Right lobe of liver (tissue), 6 donors: ENCODE data around the gene NUDT22. TPM values are rescaled to one million over a fixed set of nuclear protein-coding genes. Genes with fewer than 3 reads are reported as not detected.

ENCODE experiments used
- ATAC-seq, 4 donors: fragments of 200-7000 bp; cut with Tn5 transposase; one replicate each; pipeline ENCODE4 v1.9.1; 2020; ENCODE audit warnings: mild to moderate bottlenecking in 4 of 4, moderate library complexity in 4 of 4
- DNase-seq, 3 donors: peaks; one replicate each; pipeline ENCODE4 v3.0.0-alpha.2; 2020
- H3K27ac ChIP-seq, 3 donors: fragments of 200-600 bp; one replicate each; pipeline ENCODE4 v1.8.0; 2022
- H3K27me3 ChIP-seq, 2 donors: fragments of 200-600 bp; one replicate each; pipeline ENCODE4 v1.8.0; 2022
- H3K36me3 ChIP-seq, 4 donors: fragments of 200-600 bp; sonication (generic) in 1 of 4; one replicate each; pipeline versions ENCODE4 v1.5.1 to v1.8.0; 2017 to 2022; ENCODE audit warnings: control low read depth in 1 of 4
- H3K4me1 ChIP-seq, 4 donors: fragments of 200-600 bp; sonication (generic) in 1 of 4; one replicate each; pipeline versions ENCODE4 v1.5.1 to v1.8.0; 2017 to 2022; ENCODE audit warnings: control low read depth in 1 of 4
- H3K4me3 ChIP-seq, 3 donors: fragments of 200-600 bp; one replicate each; pipeline ENCODE4 v1.8.0; 2022
- H3K9me3 ChIP-seq, 4 donors: fragments of 200-600 bp; sonication (generic) in 1 of 4; one replicate each; pipeline versions ENCODE4 v1.5.1 to v1.8.0; 2017 to 2022; ENCODE audit warnings: control low read depth in 1 of 4
- POLR2A ChIP-seq: fragments of 450-650 bp; IDR thresholded peaks from one replicate; pipeline ENCODE4 v1.6.1; 2017; ENCODE audit warnings: antibody characterized with exemption, mild to moderate bottlenecking
- WGBS: methylation state at CpG from one replicate; pipeline ENCODE4 v1.1.6; 2018; ENCODE audit warnings: low coverage, low lambda C conversion rate; ENCODE audit not compliant: insufficient coverage; ENCODE audit errors: missing lambda C conversion rate; 5-methylcytosine and 5-hydroxymethylcytosine counted together
- intact Hi-C, 2 donors: fragments of 100-400 bp; cut with DNase I; formaldehyde crosslinking; loops; one replicate each; pipeline versions ENCODE4 v1.11.2 to v1.14.1; 2022
- total RNA-seq, 6 experiments: library from RNA; depleted of rRNA in 2 of 6; stranded (reverse); fragments of >200 nt in 2 of 6; fragmentation: NEBNext Ultra II Directional in 3 of 6; extraction: Animal tissue kit (Norgen Biotek cat#: 25700) in 3 of 6; gene quantifications; one replicate each; pipeline versions ENCODE4 v1.1.0 to v1.2.4, GENCODE V29; 2016 to 2023
- TF ChIP-seq, protein P1 (sequence below), 4 donors: fragments of 200-600 bp in 3 of 4; fragments of 450-650 bp in 1 of 4; IDR thresholded peaks; one replicate each; pipeline versions ENCODE4 v1.5.1 to v1.8.0; 2016 to 2022; ENCODE audit warnings: antibody characterized with exemption in 4 of 4, mild to moderate bottlenecking in 2 of 4
- donor health status: DM: no; HTN: yes; CAD: no.
- donor health status: DM: no; HTN: no; CAD: no.
- donor health status: DM: no; HTN: no; CAD: no.
- donor health status: DM: no; HTN: yes; CAD: no.
- donor health status: DM: no; HTN: yes; CAD: no.

The NUDT22 gene
- total RNA-seq, 6 experiments from 2014 or later: 23.2 to 46.7 (median 32.1) TPM

- DNase-seq (no peak), ATAC-seq (no peak)
- no peaks in the 10 kb centered on the region for H3K9me3 ChIP-seq
- WGBS: 89% methylated on average over 7 of the region's 8 CpGs
- TF ChIP-seq, protein P1, sequence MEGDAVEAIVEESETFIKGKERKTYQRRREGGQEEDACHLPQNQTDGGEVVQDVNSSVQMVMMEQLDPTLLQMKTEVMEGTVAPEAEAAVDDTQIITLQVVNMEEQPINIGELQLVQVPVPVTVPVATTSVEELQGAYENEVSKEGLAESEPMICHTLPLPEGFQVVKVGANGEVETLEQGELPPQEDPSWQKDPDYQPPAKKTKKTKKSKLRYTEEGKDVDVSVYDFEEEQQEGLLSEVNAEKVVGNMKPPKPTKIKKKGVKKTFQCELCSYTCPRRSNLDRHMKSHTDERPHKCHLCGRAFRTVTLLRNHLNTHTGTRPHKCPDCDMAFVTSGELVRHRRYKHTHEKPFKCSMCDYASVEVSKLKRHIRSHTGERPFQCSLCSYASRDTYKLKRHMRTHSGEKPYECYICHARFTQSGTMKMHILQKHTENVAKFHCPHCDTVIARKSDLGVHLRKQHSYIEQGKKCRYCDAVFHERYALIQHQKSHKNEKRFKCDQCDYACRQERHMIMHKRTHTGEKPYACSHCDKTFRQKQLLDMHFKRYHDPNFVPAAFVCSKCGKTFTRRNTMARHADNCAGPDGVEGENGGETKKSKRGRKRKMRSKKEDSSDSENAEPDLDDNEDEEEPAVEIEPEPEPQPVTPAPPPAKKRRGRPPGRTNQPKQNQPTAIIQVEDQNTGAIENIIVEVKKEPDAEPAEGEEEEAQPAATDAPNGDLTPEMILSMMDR (IDR thresholded peaks at IDR 0.05): no peak
- no peak for TF ChIP-seq POLR2A
- no peak overlapping the region for H3K4me3 ChIP-seq
- intact Hi-C loops: no loop called here
- no peak overlapping the region for H3K27ac ChIP-seq
- H3K36me3 ChIP-seq: peaks cover 0 to 14% (median 2%) of the 10 kb centered on the region in 4 donors
- no peaks in the 10 kb centered on the region for H3K27me3 ChIP-seq
- H3K4me1 ChIP-seq: peaks cover 0 to 4% (median 1%) of the 10 kb centered on the region in 4 donors
Measured at GRCh38 chr11:64278576-64279190, 52.6 kb downstream of the NUDT22 start.

Other genes starting within 250 kb of the NUDT22 start
- 10 to 100 TPM; 23.2 to 35.3 (median 24.7) TPM for gene OTUB1, start 239.8 kb upstream of the NUDT22 start, total RNA-seq
- gene FLRT1, start 190.3 kb upstream of the NUDT22 start, total RNA-seq: under 1 TPM in 1 of 6 experiments, not detected in 5; 0.12 TPM
- 100 to 1,000 TPM in 1 of 6 experiments, 10 to 100 TPM in 5; 12.3 to 219 (median 27.8) TPM for gene MACROD1, start 60.2 kb upstream of the NUDT22 start, total RNA-seq
- 100 to 1,000 TPM in 1 of 6 experiments, 10 to 100 TPM in 5; 27.6 to 110 (median 59.4) TPM for gene STIP1, start 40.1 kb upstream of the NUDT22 start, total RNA-seq
- gene FERMT3, start 19.6 kb upstream of the NUDT22 start, total RNA-seq: 10 to 100 TPM in 1 of 6 experiments, 1 to 10 TPM in 5; 5.1 to 17.3 (median 8.1) TPM
- gene TRPT1, start 88 bp upstream of the NUDT22 start, total RNA-seq: 10 to 100 TPM; 13.5 to 29.6 (median 18.9) TPM
- 10 to 100 TPM; 14.6 to 27.6 (median 21.4) TPM for gene DNAJC4, start 4.3 kb downstream of the NUDT22 start, total RNA-seq
- gene VEGFB, start 8.3 kb downstream of the NUDT22 start, total RNA-seq: 10 to 100 TPM in 5 of 6 experiments, 1 to 10 TPM in 1; 7.5 to 33.2 (median 16.6) TPM
- gene FKBP2, start 14.8 kb downstream of the NUDT22 start, total RNA-seq: 100 to 1,000 TPM in 1 of 6 experiments, 10 to 100 TPM in 5; 49.4 to 108 (median 66.7) TPM
- gene PPP1R14B, start 20.7 kb downstream of the NUDT22 start, total RNA-seq: 10 to 100 TPM; 34.1 to 90.3 (median 49.7) TPM
- gene PLCB3, start 25.3 kb downstream of the NUDT22 start, total RNA-seq: 1 to 10 TPM; 5.4 to 8.0 (median 6.7) TPM
- gene BAD, start 58.4 kb downstream of the NUDT22 start, total RNA-seq: 10 to 100 TPM; 22.0 to 53.8 (median 26.0) TPM
- gene GPR137, start 59.6 kb downstream of the NUDT22 start, total RNA-seq: 10 to 100 TPM; 13.0 to 21.9 (median 17.8) TPM
- not detected for gene KCNK4, start 65.0 kb downstream of the NUDT22 start, total RNA-seq
- not detected for gene CATSPERZ, start 74.1 kb downstream of the NUDT22 start, total RNA-seq
- gene ESRRA, start 79.2 kb downstream of the NUDT22 start, total RNA-seq: 10 to 100 TPM; 28.5 to 82.6 (median 47.7) TPM
- gene TRMT112, start 91.3 kb downstream of the NUDT22 start, total RNA-seq: 100 to 1,000 TPM in 2 of 6 experiments, 10 to 100 TPM in 4; 58.0 to 122 (median 85.3) TPM
- gene PRDX5, start 91.8 kb downstream of the NUDT22 start, total RNA-seq: 100 to 1,000 TPM in 2 of 6 experiments, 10 to 100 TPM in 4; 84.0 to 172 (median 89.3) TPM
- gene CCDC88B, start 113.9 kb downstream of the NUDT22 start, total RNA-seq: 10 to 100 TPM in 1 of 6 experiments, 1 to 10 TPM in 5; 2.4 to 10.6 (median 4.9) TPM
- 10 to 100 TPM in 3 of 6 experiments, 1 to 10 TPM in 3; 6.6 to 17.9 (median 10.3) TPM for gene RPS6KA4, start 132.9 kb downstream of the NUDT22 start, total RNA-seq